Pancreas (tissue), 10 donors: Measurements from ENCODE around the gene NUMA1. TPM values are rescaled to one million over a fixed set of nuclear protein-coding genes. Genes with fewer than 3 reads are reported as not detected.
A peak's percentile ranks its signal among the peaks of the same experiment; 100 is the strongest.

Experiments
- ATAC-seq, 4 donors: fragments of 200-7000 bp; cut with Tn5 transposase; one replicate each; pipeline versions ENCODE4 v1.8.0 to v1.9.1; 2020; ENCODE audit warnings: mild to moderate bottlenecking in 4 of 4, moderate library complexity in 4 of 4
- DNase-seq, 6 donors: peaks; one replicate each; pipeline ENCODE4 v3.0.0-alpha.2; 2020
- FAIRE-seq: peaks from 2 replicates; lab custom pipeline; 2012; peaks lifted over from hg19 to GRCh38; lab: Jason Lieb, UNC
- H3K27ac ChIP-seq, 4 donors: fragments of 200-600 bp; sonication (generic); 1 replicate in 3 of 4; 2 replicates in 1 of 4; pipeline versions ENCODE4 v1.5.0 to v1.8.0; 2020
- H3K27me3 ChIP-seq, 4 donors: fragments of 200-600 bp; one replicate each; pipeline ENCODE4 v1.8.0; 2021
- H3K36me3 ChIP-seq, 3 donors: fragments of 200-600 bp; sonication (generic) in 1 of 3; one replicate each; pipeline versions ENCODE4 v1.5.0 to v1.8.0; 2020 to 2021
- H3K4me1 ChIP-seq, 3 donors: fragments of 200-600 bp; one replicate each; pipeline ENCODE4 v1.8.0; 2021
- H3K4me3 ChIP-seq, 4 donors: fragments of 200-600 bp; sonication (generic) in 2 of 4; one replicate each; pipeline versions ENCODE4 v1.5.0 to v1.8.0; 2020 to 2021
- H3K9me3 ChIP-seq, 4 donors: fragments of 200-600 bp; one replicate each; pipeline ENCODE4 v1.8.0; 2021
- WGBS, 2 donors: extraction: QIAGEN DNeasy Blood & Tissue Kit; methylation state at CpG; one replicate each; pipeline ENCODE4 v1.1.7; 2013; 5-methylcytosine and 5-hydroxymethylcytosine counted together
- intact Hi-C, 3 donors: fragments of 100-400 bp; cut with DNase I; formaldehyde crosslinking; loops; one replicate each; pipeline versions ENCODE4 v1.11.1 to v1.14.2; 2022
- polyA plus RNA-seq, 2 donors: library from polyadenylated mRNA; stranded (reverse); fragments of 200-250 nt; gene quantifications; one replicate each; pipeline ENCODE4 v1.2.3, GENCODE V29; 2013
- total RNA-seq, 6 donors: library from RNA; stranded (reverse); fragmentation: NEBNext Ultra II Directional in 4 of 6; extraction: Animal tissue kit (Norgen Biotek cat#: 25700) in 4 of 6; gene quantifications; one replicate each; pipeline versions ENCODE4 v1.2.1 to v1.2.4, GENCODE V29; 2021 to 2023
- TF ChIP-seq, protein P1 (sequence below), 4 donors: fragments of 200-600 bp; sonication (generic) in 3 of 4; IDR thresholded peaks; one replicate each; pipeline versions ENCODE4 v1.5.0 to v1.8.0; 2021; ENCODE audit warnings: antibody characterized with exemption in 4 of 4
- donor health status: healthy with polysubstance abuse.
- donor health status: DM: no; HTN: no; CAD: no; lungs with moderate emphysema.
- donor health status: DM: no; HTN: no; CAD: no.
- donor health status: control.
- donor health status: control.
- donor health status: Bipolar disorder and iron deficiency.
- donor health status: DM: yes; HTN: yes; CAD: no.
- donor health status: DM: no; HTN: no; CAD: no.
- donor health status: DM: no; HTN: no; CAD: no.
- donor health status: DM: yes; HTN: yes; CAD: no.

The NUMA1 gene
- total and polyA plus RNA-seq, 8 donors: 68.8 to 216 (median 99.4) TPM

GRCh38 chr11:72070491-72070890 is 9.9 kb downstream of the NUMA1 start:
- DNase-seq (no peak), FAIRE-seq (no peak), ATAC-seq (no peak)
- WGBS, 2 donors: 91 to 94% methylated on average over 7 of the region's 7 CpGs
- Histone ChIP-seq H3K27me3 (no peaks in the 10 kb centered on the region), H3K4me1 (peaks cover 3 to 24% (median 4%) of the 10 kb centered on the region in 3 donors), H3K4me3 (no peak overlapping the region), H3K9me3 (no peaks in the 10 kb centered on the region), H3K27ac (peak overlapping the region; percentile 13 to 81 (median 60)), H3K36me3 (peaks cover 0 to 6% (median 0%) of the 10 kb centered on the region in 3 donors)
- intact Hi-C loops: no loop called here
- TF ChIP-seq, protein P1, sequence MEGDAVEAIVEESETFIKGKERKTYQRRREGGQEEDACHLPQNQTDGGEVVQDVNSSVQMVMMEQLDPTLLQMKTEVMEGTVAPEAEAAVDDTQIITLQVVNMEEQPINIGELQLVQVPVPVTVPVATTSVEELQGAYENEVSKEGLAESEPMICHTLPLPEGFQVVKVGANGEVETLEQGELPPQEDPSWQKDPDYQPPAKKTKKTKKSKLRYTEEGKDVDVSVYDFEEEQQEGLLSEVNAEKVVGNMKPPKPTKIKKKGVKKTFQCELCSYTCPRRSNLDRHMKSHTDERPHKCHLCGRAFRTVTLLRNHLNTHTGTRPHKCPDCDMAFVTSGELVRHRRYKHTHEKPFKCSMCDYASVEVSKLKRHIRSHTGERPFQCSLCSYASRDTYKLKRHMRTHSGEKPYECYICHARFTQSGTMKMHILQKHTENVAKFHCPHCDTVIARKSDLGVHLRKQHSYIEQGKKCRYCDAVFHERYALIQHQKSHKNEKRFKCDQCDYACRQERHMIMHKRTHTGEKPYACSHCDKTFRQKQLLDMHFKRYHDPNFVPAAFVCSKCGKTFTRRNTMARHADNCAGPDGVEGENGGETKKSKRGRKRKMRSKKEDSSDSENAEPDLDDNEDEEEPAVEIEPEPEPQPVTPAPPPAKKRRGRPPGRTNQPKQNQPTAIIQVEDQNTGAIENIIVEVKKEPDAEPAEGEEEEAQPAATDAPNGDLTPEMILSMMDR (IDR thresholded peaks at IDR 0.05): no peak

- intact Hi-C loops: no loop called here
- Histone ChIP-seq H3K4me3 (peak overlapping the region in 1 of 4 donors; percentile 11), H3K27me3 (no peaks in the 10 kb centered on the region), H3K27ac (peak overlapping the region; percentile 39 to 81 (median 60)), H3K36me3 (peaks cover 0 to 6% (median 0%) of the 10 kb centered on the region in 3 donors), H3K9me3 (no peaks in the 10 kb centered on the region), H3K4me1 (peaks cover 3 to 24% (median 4%) of the 10 kb centered on the region in 3 donors)
- FAIRE-seq: no peak
- TF ChIP-seq, protein P1 (IDR thresholded peaks at IDR 0.05): no peak
- peak; percentile 99 for ATAC-seq
- DNase-seq: peak; percentile 71 to 85 (median 80)
- 0 to 4% methylated on average over 2 of the region's 2 CpGs for WGBS, 2 donors
Measured at GRCh38 chr11:72069787-72070251, 10.5 kb downstream of the NUMA1 start.

DNA sequence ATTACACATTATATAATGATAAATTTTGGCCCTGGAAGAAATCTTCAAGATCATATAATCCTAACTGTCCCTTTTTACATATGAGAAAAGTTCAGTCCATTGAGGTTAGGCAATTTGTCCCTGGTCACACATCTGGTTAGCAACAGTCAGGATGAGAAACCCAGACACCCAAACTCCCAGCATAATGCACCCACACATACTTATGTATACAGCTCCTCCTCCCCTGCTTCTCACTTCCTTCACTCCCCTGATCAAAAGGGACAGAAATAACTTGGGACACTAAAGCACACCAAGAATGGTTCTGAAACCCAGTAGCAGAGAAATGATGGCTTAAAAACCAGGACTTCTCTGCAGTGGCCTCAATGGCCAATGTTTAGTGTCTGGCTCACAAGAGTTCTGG is 11.1 kb downstream of the NUMA1 start:
- Histone ChIP-seq H3K4me3 (peak overlapping the region in 1 of 4 donors; percentile 11), H3K4me1 (peaks cover 3 to 24% (median 4%) of the 10 kb centered on the region in 3 donors), H3K27me3 (no peaks in the 10 kb centered on the region), H3K27ac (peak overlapping the region; percentile 39 to 81 (median 60)), H3K9me3 (no peaks in the 10 kb centered on the region), H3K36me3 (peaks cover 0 to 6% (median 0%) of the 10 kb centered on the region in 3 donors)
- TF ChIP-seq, protein P1 (IDR thresholded peaks at IDR 0.05): no peak
- ATAC-seq (peak; percentile 11 to 50 (median 26)), FAIRE-seq (no peak), DNase-seq (no peak)
- intact Hi-C loops: no loop called here

DNA sequence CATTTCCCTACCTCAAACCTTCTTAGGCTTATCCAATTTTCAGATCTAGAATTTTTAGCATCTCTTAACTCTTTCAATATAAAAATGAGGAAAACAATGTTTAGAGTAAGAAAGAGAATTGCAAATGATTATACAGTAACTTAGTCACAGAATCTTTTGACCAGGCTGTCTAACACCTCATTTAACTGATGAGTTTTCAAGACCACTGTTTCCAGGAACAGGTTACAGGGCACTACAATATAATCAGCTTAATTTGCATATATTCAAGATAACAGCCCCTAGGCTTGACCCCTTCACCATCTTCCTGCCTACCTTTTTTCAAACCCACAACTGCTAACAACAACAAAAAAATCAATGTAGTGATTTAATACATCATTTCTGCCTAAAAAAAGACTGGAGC is 12.7 kb downstream of the NUMA1 start:
- Histone ChIP-seq H3K4me3 (no peak overlapping the region), H3K27ac (no peak overlapping the region), H3K9me3 (no peaks in the 10 kb centered on the region), H3K27me3 (no peaks in the 10 kb centered on the region), H3K36me3 (peaks cover 0 to 6% (median 0%) of the 10 kb centered on the region in 3 donors), H3K4me1 (peaks cover 3 to 24% (median 4%) of the 10 kb centered on the region in 3 donors)
- no peak for FAIRE-seq
- intact Hi-C loops: no loop called here
- ATAC-seq: no peak
- TF ChIP-seq, protein P1 (IDR thresholded peaks at IDR 0.05): no peak
- no peak for DNase-seq

DNA sequence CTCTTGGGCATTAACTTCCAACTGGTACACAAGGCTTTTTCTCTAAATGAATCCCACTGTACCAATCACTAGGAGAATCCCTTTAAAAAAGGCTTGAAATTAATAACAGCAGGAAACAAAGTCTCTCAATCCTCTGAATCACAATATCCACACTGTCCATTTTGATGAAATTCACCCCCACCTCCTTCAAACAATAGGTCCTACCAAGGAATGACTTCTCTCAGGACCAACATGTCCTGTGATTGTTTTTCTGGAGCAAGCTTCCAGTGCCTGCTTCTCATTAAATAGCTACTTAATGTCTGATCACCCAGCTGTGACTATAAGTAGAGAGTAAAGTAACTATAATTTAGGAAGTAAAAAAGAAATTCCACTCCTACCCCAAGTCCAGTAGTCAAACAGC is 13.1 kb downstream of the NUMA1 start:
- no peak for ATAC-seq
- FAIRE-seq: no peak

More for the DNA sequence above, 13.1 kb downstream of the NUMA1 start:
- peaks cover 0 to 6% (median 0%) of the 10 kb centered on the region in 3 donors for H3K36me3 ChIP-seq
- TF ChIP-seq, protein P1 (IDR thresholded peaks at IDR 0.05): no peak
- no peak overlapping the region for H3K4me3 ChIP-seq
- no peak overlapping the region for H3K27ac ChIP-seq
- H3K9me3 ChIP-seq: no peaks in the 10 kb centered on the region
- intact Hi-C loops: no loop called here
- DNase-seq: no peak
- H3K4me1 ChIP-seq: peaks cover 3 to 24% (median 4%) of the 10 kb centered on the region in 3 donors
- no peaks in the 10 kb centered on the region for H3K27me3 ChIP-seq
